PC-9 (cell line): Measurements from ENCODE around the gene MCUB.

Experiments
- CTCF ChIP-seq: fragments of 200-600 bp; sonication (generic); conservative IDR thresholded peaks from 2 replicates; pipeline ENCODE4 v1.6.1; 2017; ENCODE audit warnings: mixed run types, antibody characterized with exemption, mild to moderate bottlenecking, moderate library complexity
- EZH2 ChIP-seq: fragments of 200-600 bp; sonication (generic); IDR thresholded peaks from 2 replicates; pipeline ENCODE4 v1.8.0; 2017; ENCODE audit warnings: antibody characterized with exemption, low read depth

GRCh38 chr4:109665783-109666485 lies 105.9 kb downstream of the MCUB start:
- TF ChIP-seq CTCF (no peak), EZH2 (no peak)
